ENCODE data around the gene CUX1. TPM values are rescaled to one million over a fixed set of nuclear protein-coding genes. Genes with fewer than 3 reads are reported as not detected.

The CUX1 gene
- total and polyA plus RNA-seq, 10 of the 15 experiments (the other 5 are each of a cell fraction or from before 2014, with no cell fraction given), result 6.1 to 48.6 (median 25.9) TPM

- Histone ChIP-seq H3K27ac (ENCODE audit: control insufficient read depth, insufficient read depth) (no peak overlapping the region), H3K9ac (ENCODE audit: control insufficient read depth, insufficient read depth, low read length) (no peak overlapping the region), H3K4me2 (ENCODE audit: control insufficient read depth, insufficient read depth) (no peak overlapping the region), H3K36me3 (ENCODE audit: control insufficient read depth in 2 of 2, insufficient read depth in 2 of 2, low read length in 1 of 2) (peaks cover 0 to 11% of the 10 kb centered on the region in 2 experiments; a peak in 3 of 4 replicates), H4K20me1 (ENCODE audit: control insufficient read depth, insufficient read depth) (no peaks in the 10 kb centered on the region; the same call in 1 of the 2 replicates), H3K9me3 (replicated peaks; ENCODE audit: control insufficient read depth, insufficient read depth, low read length) (peaks cover 11% of the 10 kb centered on the region; the same call in 2 of the 3 replicates), H2AFZ (ENCODE audit: control insufficient read depth, low read depth, low read length) (no peak overlapping the region), H3K79me2 (ENCODE audit: control insufficient read depth, insufficient read depth, low read length) (peaks cover 4% of the 10 kb centered on the region), H3K27me3 (replicated peaks in 1 of 2; ENCODE audit: control insufficient read depth in 2 of 2, insufficient read depth in 2 of 2, low read length in 1 of 2) (no peaks in the 10 kb centered on the region), H3K4me3 (no peak overlapping the region), H3K4me1 (ENCODE audit: control insufficient read depth, insufficient read depth, low read length) (peaks cover 3% of the 10 kb centered on the region; the same call in 1 of the 2 replicates)
- no peak for TF ChIP-seq RCOR1 (conservative IDR thresholded peaks at IDR 0.05; ENCODE audit: low read depth, low read length)
- TF ChIP-seq ATF2 (IDR thresholded peaks at IDR 0.05; ENCODE audit: low read length), result no peak
- DNase-seq (ENCODE audit: low read depth, low spot score) (no peak), FAIRE-seq (no peak), ATAC-seq (no peak)
- SMC1A ChIA-PET (ENCODE audit: uncharacterized antibody, unreplicated experiment), result no interaction called here
- BruUV-seq (replicated peaks), result no TSS peak
- POLR2A ChIA-PET, result no interaction called here
- 85% methylated on average over 15 of the region's 16 CpGs for WGBS (ENCODE audit: insufficient coverage, insufficient replicate concordance, low lambda C conversion rate, missing lambda C conversion rate)
- intact Hi-C loops (cut with micrococcal nuclease; ENCODE audit: unreplicated experiment), result no loop called here
- in situ Hi-C loops (cut with MboI), result no loop called here
- RAD21 ChIA-PET (ENCODE audit: unreplicated experiment), result no interaction called here
- CTCF ChIA-PET, result no interaction called here
Observed at GRCh38 chr7:101927802-101928201, 110.4 kb downstream of the CUX1 start.

GRCh38 chr7:101929256-101929655 is 111.8 kb downstream of the CUX1 start:
- no TSS peak for BruUV-seq (replicated peaks)
- WGBS (ENCODE audit: insufficient coverage, insufficient replicate concordance, low lambda C conversion rate, missing lambda C conversion rate), result 75% methylated on average over 4 of the region's 4 CpGs
- ChIA-PET SMC1A (ENCODE audit: uncharacterized antibody, unreplicated experiment) (interaction anchor here (0.6 kb wide), 1 partner anchor 41 kb away, joined by 3 read pairs; no protein-coding TSS in a partner anchor), CTCF (no interaction called here), RAD21 (ENCODE audit: unreplicated experiment) (interaction anchor here (0.6 to 0.8 kb wide), 2 partner anchors 73 to 108 kb away, joined by 3 to 4 read pairs; no protein-coding TSS in a partner anchor), POLR2A (interaction anchor here (0.8 kb wide), 1 partner anchor 70 kb away, joined by 3 read pairs; no protein-coding TSS in a partner anchor)
- no peaks in the 10 kb centered on the region for H3K27me3 ChIP-seq (replicated peaks in 1 of 2; ENCODE audit: control insufficient read depth in 2 of 2, insufficient read depth in 2 of 2, low read length in 1 of 2)
- in situ Hi-C loops (cut with MboI), result no loop called here
- H3K79me2 ChIP-seq (ENCODE audit: control insufficient read depth, insufficient read depth, low read length), result peaks cover 6% of the 10 kb centered on the region
- H3K36me3 ChIP-seq (ENCODE audit: control insufficient read depth in 2 of 2, insufficient read depth in 2 of 2, low read length in 1 of 2), result peaks cover 0 to 11% of the 10 kb centered on the region in 2 experiments; a peak in 2 of 4 replicates
- H3K4me1 ChIP-seq (ENCODE audit: control insufficient read depth, insufficient read depth, low read length), result peaks cover 12% of the 10 kb centered on the region
- no peak overlapping the region for H3K27ac ChIP-seq (ENCODE audit: control insufficient read depth, insufficient read depth)
- no peak overlapping the region for H3K4me2 ChIP-seq (ENCODE audit: control insufficient read depth, insufficient read depth)
- FAIRE-seq (no peak), DNase-seq (ENCODE audit: low read depth, low spot score) (no peak), ATAC-seq (no peak)
- peaks cover 11% of the 10 kb centered on the region; the same call in 2 of the 3 replicates for H3K9me3 ChIP-seq (replicated peaks; ENCODE audit: control insufficient read depth, insufficient read depth, low read length)
- H3K4me3 ChIP-seq, result no peak overlapping the region
- H4K20me1 ChIP-seq (ENCODE audit: control insufficient read depth, insufficient read depth), result no peaks in the 10 kb centered on the region
- no peak overlapping the region for H2AFZ ChIP-seq (ENCODE audit: control insufficient read depth, low read depth, low read length)
- intact Hi-C loops (cut with micrococcal nuclease; ENCODE audit: unreplicated experiment), result no loop called here
- no peak overlapping the region for H3K9ac ChIP-seq (ENCODE audit: control insufficient read depth, insufficient read depth, low read length)
- TF ChIP-seq IRF4 (IDR thresholded peaks at IDR 0.05; ENCODE audit: low read depth, low read length) (no peak), HDAC6 (IDR thresholded peaks at IDR 0.05; ENCODE audit: unreplicated experiment) (no peak), CHD1 (IDR thresholded peaks at IDR 0.05; ENCODE audit: low read depth, low read length) (no peak)
- TF ChIP-seq, protein P1, sequence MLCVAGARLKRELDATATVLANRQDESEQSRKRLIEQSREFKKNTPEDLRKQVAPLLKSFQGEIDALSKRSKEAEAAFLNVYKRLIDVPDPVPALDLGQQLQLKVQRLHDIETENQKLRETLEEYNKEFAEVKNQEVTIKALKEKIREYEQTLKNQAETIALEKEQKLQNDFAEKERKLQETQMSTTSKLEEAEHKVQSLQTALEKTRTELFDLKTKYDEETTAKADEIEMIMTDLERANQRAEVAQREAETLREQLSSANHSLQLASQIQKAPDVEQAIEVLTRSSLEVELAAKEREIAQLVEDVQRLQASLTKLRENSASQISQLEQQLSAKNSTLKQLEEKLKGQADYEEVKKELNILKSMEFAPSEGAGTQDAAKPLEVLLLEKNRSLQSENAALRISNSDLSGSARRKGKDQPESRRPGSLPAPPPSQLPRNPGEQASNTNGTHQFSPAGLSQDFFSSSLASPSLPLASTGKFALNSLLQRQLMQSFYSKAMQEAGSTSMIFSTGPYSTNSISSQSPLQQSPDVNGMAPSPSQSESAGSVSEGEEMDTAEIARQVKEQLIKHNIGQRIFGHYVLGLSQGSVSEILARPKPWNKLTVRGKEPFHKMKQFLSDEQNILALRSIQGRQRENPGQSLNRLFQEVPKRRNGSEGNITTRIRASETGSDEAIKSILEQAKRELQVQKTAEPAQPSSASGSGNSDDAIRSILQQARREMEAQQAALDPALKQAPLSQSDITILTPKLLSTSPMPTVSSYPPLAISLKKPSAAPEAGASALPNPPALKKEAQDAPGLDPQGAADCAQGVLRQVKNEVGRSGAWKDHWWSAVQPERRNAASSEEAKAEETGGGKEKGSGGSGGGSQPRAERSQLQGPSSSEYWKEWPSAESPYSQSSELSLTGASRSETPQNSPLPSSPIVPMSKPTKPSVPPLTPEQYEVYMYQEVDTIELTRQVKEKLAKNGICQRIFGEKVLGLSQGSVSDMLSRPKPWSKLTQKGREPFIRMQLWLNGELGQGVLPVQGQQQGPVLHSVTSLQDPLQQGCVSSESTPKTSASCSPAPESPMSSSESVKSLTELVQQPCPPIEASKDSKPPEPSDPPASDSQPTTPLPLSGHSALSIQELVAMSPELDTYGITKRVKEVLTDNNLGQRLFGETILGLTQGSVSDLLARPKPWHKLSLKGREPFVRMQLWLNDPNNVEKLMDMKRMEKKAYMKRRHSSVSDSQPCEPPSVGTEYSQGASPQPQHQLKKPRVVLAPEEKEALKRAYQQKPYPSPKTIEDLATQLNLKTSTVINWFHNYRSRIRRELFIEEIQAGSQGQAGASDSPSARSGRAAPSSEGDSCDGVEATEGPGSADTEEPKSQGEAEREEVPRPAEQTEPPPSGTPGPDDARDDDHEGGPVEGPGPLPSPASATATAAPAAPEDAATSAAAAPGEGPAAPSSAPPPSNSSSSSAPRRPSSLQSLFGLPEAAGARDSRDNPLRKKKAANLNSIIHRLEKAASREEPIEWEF (IDR thresholded peaks at IDR 0.05; ENCODE audit: insufficient replicate concordance, low read depth, low read length), result no peak
- TF ChIP-seq, protein P2, sequence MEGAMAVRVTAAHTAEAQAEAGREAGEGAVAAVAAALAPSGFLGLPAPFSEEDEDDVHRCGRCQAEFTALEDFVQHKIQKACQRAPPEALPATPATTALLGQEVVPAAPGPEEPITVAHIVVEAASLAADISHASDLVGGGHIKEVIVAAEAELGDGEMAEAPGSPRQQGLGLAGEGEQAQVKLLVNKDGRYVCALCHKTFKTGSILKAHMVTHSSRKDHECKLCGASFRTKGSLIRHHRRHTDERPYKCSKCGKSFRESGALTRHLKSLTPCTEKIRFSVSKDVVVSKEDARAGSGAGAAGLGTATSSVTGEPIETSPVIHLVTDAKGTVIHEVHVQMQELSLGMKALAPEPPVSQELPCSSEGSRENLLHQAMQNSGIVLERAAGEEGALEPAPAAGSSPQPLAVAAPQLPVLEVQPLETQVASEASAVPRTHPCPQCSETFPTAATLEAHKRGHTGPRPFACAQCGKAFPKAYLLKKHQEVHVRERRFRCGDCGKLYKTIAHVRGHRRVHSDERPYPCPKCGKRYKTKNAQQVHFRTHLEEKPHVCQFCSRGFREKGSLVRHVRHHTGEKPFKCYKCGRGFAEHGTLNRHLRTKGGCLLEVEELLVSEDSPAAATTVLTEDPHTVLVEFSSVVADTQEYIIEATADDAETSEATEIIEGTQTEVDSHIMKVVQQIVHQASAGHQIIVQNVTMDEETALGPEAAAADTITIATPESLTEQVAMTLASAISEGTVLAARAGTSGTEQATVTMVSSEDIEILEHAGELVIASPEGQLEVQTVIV (IDR thresholded peaks at IDR 0.05; ENCODE audit: borderline replicate concordance, partially characterized antibody), result no peak
